Ovary (tissue), 9 donors: ENCODE results near the gene PPP6R3. TPM values are rescaled to one million over a fixed set of nuclear protein-coding genes. Genes with fewer than 3 reads are reported as not detected.
"Not testable (repeated sequence)": the region's sequence is repeated elsewhere in the genome, so short reads cannot be mapped to it uniquely, and the experiment has no call there.

Experiments
- DNase-seq, 5 donors: peaks; one replicate each; pipeline ENCODE4 v3.0.0-alpha.2; 2019 to 2020
- H3K27ac ChIP-seq, 2 donors: fragments of 200-600 bp; one replicate each; pipeline versions ENCODE4 v1.5.1 to v1.8.0; 2019 to 2022
- H3K27me3 ChIP-seq: fragments of 200-600 bp; one replicate; pipeline ENCODE4 v1.8.0; 2022
- H3K36me3 ChIP-seq: fragments of 200-600 bp; sonication (generic); one replicate; pipeline ENCODE4 v1.5.1; 2019
- H3K4me1 ChIP-seq: one replicate; pipeline ENCODE4 v1.8.1; 2013; ENCODE audit warnings: mild to moderate bottlenecking, moderate library complexity; ENCODE audit not compliant: insufficient read depth
- H3K4me3 ChIP-seq: fragments of 200-600 bp; sonication (generic); one replicate; pipeline ENCODE4 v1.5.1; 2017
- H3K9me3 ChIP-seq, 2 donors: fragments of 200-600 bp in 1 of 2; sonication (generic) in 1 of 2; one replicate each; pipeline versions ENCODE4 v1.5.1 to v1.8.1; 2013 to 2019; ENCODE audit warnings: mild to moderate bottlenecking in 1 of 2, moderate library complexity in 1 of 2
- EP300 ChIP-seq: sonication (generic); formaldehyde crosslinking; IDR thresholded peaks from one replicate; pipeline ENCODE4 v1.6.1; 2017; ENCODE audit warnings: antibody characterized with exemption
- POLR2A ChIP-seq: fragments of 450-650 bp; IDR thresholded peaks from one replicate; pipeline ENCODE4 v1.6.1; 2017; ENCODE audit warnings: antibody characterized with exemption, mild to moderate bottlenecking, moderate library complexity
- WGBS, 3 donors: extraction: QIAGEN DNeasy Blood & Tissue Kit in 1 of 3; methylation state at CpG; one replicate each; pipeline versions ENCODE4 v1.1.5 to v1.1.7; 2013 to 2017; 5-methylcytosine and 5-hydroxymethylcytosine counted together
- intact Hi-C, 4 donors: fragments of 100-400 bp; cut with DNase I; formaldehyde crosslinking; loops; one replicate each; pipeline versions ENCODE4 v1.11.0 to v1.15.1; 2022 to 2023
- polyA plus RNA-seq, 2 donors: library from polyadenylated mRNA; stranded (reverse); fragments of 200-250 nt in 1 of 2; fragments of 350-450 nt in 1 of 2; fragmentation: Illumina TruSeq in 1 of 2; extraction: RNeasy Lipid Tissue Mini Kit (QIAGEN cat#74804) in 1 of 2; gene quantifications; one replicate each; pipeline ENCODE4 v1.2.3, GENCODE V29; 2013 to 2014
- total RNA-seq, 7 donors: library from RNA; depleted of rRNA in 2 of 7; stranded (reverse); fragments of >200 nt in 2 of 7; fragmentation: NEBNext Ultra II Directional in 3 of 7; extraction: Animal tissue kit (Norgen Biotek cat#: 25700) in 3 of 7; gene quantifications; one replicate each; pipeline versions ENCODE4 v1.1.0 to v1.2.4, GENCODE V29; 2016 to 2023
- TF ChIP-seq, protein P1 (sequence below), 3 donors: fragments of 450-650 bp in 2 of 3; fragments of 200-600 bp in 1 of 3; IDR thresholded peaks; one replicate each; pipeline versions ENCODE4 v1.5.1 to v1.8.0; 2016 to 2022; ENCODE audit warnings: antibody characterized with exemption in 3 of 3, mild to moderate bottlenecking in 1 of 3
- donor health status: DM: no; HTN: no; CAD: no; lungs with moderate emphysema.
- donor health status: DM: no; HTN: no; CAD: no.
- donor health status: Bipolar disorder and iron deficiency.
- donor health status: DM: yes; HTN: yes; CAD: no.
- donor health status: DM: no; HTN: no; CAD: no.
- donor health status: DM: yes; HTN: yes; CAD: no.

Gene PPP6R3
- total and polyA plus RNA-seq, 9 donors: 36.4 to 122 (median 103) TPM

DNA sequence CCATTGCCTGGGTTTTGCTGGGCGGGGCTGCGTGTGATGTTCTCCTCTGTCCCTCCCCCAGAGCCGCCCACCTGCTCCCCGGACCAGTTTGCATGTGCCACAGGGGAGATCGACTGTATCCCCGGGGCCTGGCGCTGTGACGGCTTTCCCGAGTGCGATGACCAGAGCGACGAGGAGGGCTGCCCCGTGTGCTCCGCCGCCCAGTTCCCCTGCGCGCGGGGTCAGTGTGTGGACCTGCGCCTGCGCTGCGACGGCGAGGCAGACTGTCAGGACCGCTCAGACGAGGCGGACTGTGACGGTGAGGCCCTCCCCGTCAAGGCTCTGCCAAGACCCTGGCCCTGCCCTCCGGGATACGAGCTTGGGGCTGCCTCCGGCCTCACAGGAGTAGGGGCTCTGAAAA is 27.0 kb upstream of the PPP6R3 start:
- no peaks in the 10 kb centered on the region for H3K27me3 ChIP-seq
- 89 to 92% (median 92%) methylated on average over 31 of the region's 31 CpGs for WGBS, 3 donors
- intact Hi-C loops: no loop called here

DNA sequence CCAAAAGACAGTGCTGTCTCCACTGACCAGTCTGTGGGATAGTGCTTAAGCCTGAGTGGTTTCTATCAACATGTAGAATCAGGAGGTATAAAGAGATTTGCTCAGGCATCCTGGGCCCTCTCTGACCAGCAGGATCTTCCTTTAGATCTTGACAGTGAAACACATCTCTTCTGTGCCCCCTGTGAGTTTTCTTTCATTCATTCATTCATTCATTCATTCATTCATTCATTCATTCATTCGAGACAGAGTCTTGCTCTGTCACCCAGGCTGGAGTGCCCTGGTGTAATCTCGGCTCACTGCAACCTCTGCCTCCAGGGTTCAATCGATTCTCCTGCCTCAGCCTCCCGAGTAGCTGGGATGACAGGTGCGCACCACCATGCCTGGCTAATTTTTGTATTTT is 26.4 kb upstream of the PPP6R3 start:
- H3K4me3 ChIP-seq, DNase-seq, intact Hi-C loops, H3K36me3 ChIP-seq, H3K27ac ChIP-seq, H3K9me3 ChIP-seq, H3K4me1 ChIP-seq, H3K27me3 ChIP-seq: not testable (repeated sequence)
- 91 to 93% (median 92%) methylated on average over 5 of the region's 5 CpGs for WGBS, 3 donors

More for the DNA sequence above, 27.0 kb upstream of the PPP6R3 start:
- Histone ChIP-seq H3K36me3 (peaks cover 4% of the 10 kb centered on the region), H3K27ac (no peak overlapping the region), H3K9me3 (peaks cover 0 to 6% of the 10 kb centered on the region in 2 donors), H3K4me3 (no peak overlapping the region), H3K4me1 (no peaks in the 10 kb centered on the region)
- DNase-seq: no peak
- TF ChIP-seq, protein P1, sequence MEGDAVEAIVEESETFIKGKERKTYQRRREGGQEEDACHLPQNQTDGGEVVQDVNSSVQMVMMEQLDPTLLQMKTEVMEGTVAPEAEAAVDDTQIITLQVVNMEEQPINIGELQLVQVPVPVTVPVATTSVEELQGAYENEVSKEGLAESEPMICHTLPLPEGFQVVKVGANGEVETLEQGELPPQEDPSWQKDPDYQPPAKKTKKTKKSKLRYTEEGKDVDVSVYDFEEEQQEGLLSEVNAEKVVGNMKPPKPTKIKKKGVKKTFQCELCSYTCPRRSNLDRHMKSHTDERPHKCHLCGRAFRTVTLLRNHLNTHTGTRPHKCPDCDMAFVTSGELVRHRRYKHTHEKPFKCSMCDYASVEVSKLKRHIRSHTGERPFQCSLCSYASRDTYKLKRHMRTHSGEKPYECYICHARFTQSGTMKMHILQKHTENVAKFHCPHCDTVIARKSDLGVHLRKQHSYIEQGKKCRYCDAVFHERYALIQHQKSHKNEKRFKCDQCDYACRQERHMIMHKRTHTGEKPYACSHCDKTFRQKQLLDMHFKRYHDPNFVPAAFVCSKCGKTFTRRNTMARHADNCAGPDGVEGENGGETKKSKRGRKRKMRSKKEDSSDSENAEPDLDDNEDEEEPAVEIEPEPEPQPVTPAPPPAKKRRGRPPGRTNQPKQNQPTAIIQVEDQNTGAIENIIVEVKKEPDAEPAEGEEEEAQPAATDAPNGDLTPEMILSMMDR (IDR thresholded peaks at IDR 0.05): no peak
- no peak for TF ChIP-seq POLR2A
- no peak for TF ChIP-seq EP300

- Histone ChIP-seq H3K36me3 (no peaks in the 10 kb centered on the region), H3K27ac (no peak overlapping the region), H3K4me3 (no peak overlapping the region), H3K4me1 (peaks cover 10% of the 10 kb centered on the region), H3K9me3 (no peaks in the 10 kb centered on the region), H3K27me3 (no peaks in the 10 kb centered on the region)
- intact Hi-C loops: no loop called here
- 78 to 80% (median 79%) methylated on average over 12 to 16 of the region's 16 CpGs for WGBS, 3 donors
- no peak for DNase-seq
- TF ChIP-seq, protein P1 (IDR thresholded peaks at IDR 0.05): no peak
- TF ChIP-seq POLR2A (no peak), EP300 (no peak)
These were observed 24.2 kb upstream of the PPP6R3 start for GRCh38 chr11:68436162-68436888.

GRCh38 chr11:68436985-68437926 is 23.3 kb upstream of the PPP6R3 start:
- WGBS, 3 donors: 81 to 87% (median 83%) methylated on average over 31 to 34 of the region's 34 CpGs
- no peak overlapping the region for H3K4me3 ChIP-seq
- no peaks in the 10 kb centered on the region for H3K9me3 ChIP-seq
- H3K27me3 ChIP-seq: no peaks in the 10 kb centered on the region
- intact Hi-C loops: no loop called here
- no peaks in the 10 kb centered on the region for H3K36me3 ChIP-seq
- DNase-seq: no peak
- peaks cover 10% of the 10 kb centered on the region for H3K4me1 ChIP-seq
- no peak overlapping the region for H3K27ac ChIP-seq
- TF ChIP-seq, protein P1 (IDR thresholded peaks at IDR 0.05): no peak
- no peak for TF ChIP-seq POLR2A
- no peak for TF ChIP-seq EP300
